HepG2 (cell line): ENCODE measurements around the gene TUBB. TPM values are rescaled to one million over a fixed set of nuclear protein-coding genes. Genes with fewer than 3 reads are reported as not detected.

Experiments used
- ESRRA ChIP-seq: sonication (generic); formaldehyde crosslinking; IDR thresholded peaks from 2 replicates; pipeline ENCODE4 v1.5.1; 2020; ENCODE audit warnings: mild to moderate bottlenecking, low read depth, missing genetic modification reagents
- FOSL1 ChIP-seq: sonication (generic); formaldehyde crosslinking; IDR thresholded peaks from 2 replicates; pipeline ENCODE4 v1.9.0; 2021; ENCODE audit warnings: missing genetic modification reagents, borderline replicate concordance
- MYC ChIP-seq: sonication (generic); formaldehyde crosslinking; IDR thresholded peaks from 2 replicates; pipeline ENCODE4 v1.9.0; 2021; ENCODE audit warnings: missing genetic modification reagents, borderline replicate concordance
- RBFOX2 ChIP-seq: fragments of 200-400 bp; formaldehyde crosslinking; IDR thresholded peaks from 2 replicates; pipeline ENCODE4 v1.6.1; 2017; ENCODE audit warnings: low read depth, mild to moderate bottlenecking, low read length
- ZBTB3 ChIP-seq: sonication (generic); formaldehyde crosslinking; IDR thresholded peaks from 2 replicates; pipeline ENCODE4 v1.4.0; 2020; ENCODE audit warnings: low read depth, mild to moderate bottlenecking, moderate library complexity, missing genetic modification reagents, borderline replicate concordance
- ZFP90 ChIP-seq: sonication (generic); formaldehyde crosslinking; IDR thresholded peaks from 2 replicates; pipeline ENCODE4 v1.8.0; 2022; ENCODE audit warnings: missing genetic modification reagents, mild to moderate bottlenecking, inconsistent platforms, borderline replicate concordance
- ZNF317 ChIP-seq: sonication (generic); formaldehyde crosslinking; IDR thresholded peaks from 2 replicates; pipeline ENCODE4 v1.5.0; 2020; ENCODE audit warnings: mild to moderate bottlenecking, missing genetic modification reagents
- ZNF33B ChIP-seq: sonication (generic); formaldehyde crosslinking; IDR thresholded peaks from 2 replicates; pipeline ENCODE4 v1.5.1; 2020; ENCODE audit warnings: mild to moderate bottlenecking, missing genetic modification reagents
- polyA plus RNA-seq, 8 experiments: library from polyadenylated mRNA; depleted of rRNA in 3 of 8; stranded (reverse) in 7 of 8; unstranded in 1 of 8; fragments of >200 nt; fragmentation: Illumina TruSeq in 4 of 8; extraction: Trizol in 4 of 8; gene quantifications; 2 replicates each; pipeline versions ENCODE4 v1.2.1 to v1.2.3, GENCODE V29; 2011 to 2016; ENCODE audit warnings: low read depth in 4 of 8, missing spikeins in 1 of 8, mixed read lengths in 1 of 8; ENCODE audit not compliant: insufficient read depth in 1 of 8
- total RNA-seq, 5 experiments: library from RNA; depleted of rRNA; stranded (reverse); fragments of >200 nt; fragmentation: Illumina TruSeq; extraction: Trizol; gene quantifications; 2 replicates each; pipeline ENCODE4 v1.2.3, GENCODE V29; 2016; ENCODE audit warnings: low read depth in 1 of 5
- TF ChIP-seq, protein P1 (sequence below), 2 experiments: fragments of 450-650 bp in 1 of 2; sonication (generic) in 1 of 2; formaldehyde crosslinking in 1 of 2; IDR thresholded peaks; 2 replicates each; pipeline versions ENCODE4 v1.6.1 to v1.8.0; 2016 to 2022; ENCODE audit warnings: antibody characterized with exemption in 1 of 2, mild to moderate bottlenecking in 1 of 2, missing genetic modification reagents in 1 of 2
- TF ChIP-seq, protein P2 (sequence below): sonication (generic); formaldehyde crosslinking; IDR thresholded peaks from 2 replicates; pipeline ENCODE4 v1.9.0; 2021; ENCODE audit warnings: missing genetic modification reagents, borderline replicate concordance
- TF ChIP-seq, protein P3 (sequence below): sonication (generic); formaldehyde crosslinking; IDR thresholded peaks from 2 replicates; pipeline ENCODE4 v1.5.1; 2020; ENCODE audit warnings: mild to moderate bottlenecking, missing genetic modification reagents, moderate library complexity
- TF ChIP-seq, protein P4 (sequence below): sonication (generic); formaldehyde crosslinking; IDR thresholded peaks from 2 replicates; pipeline ENCODE4 v1.4.0; 2020; ENCODE audit warnings: missing genetic modification reagents, mild to moderate bottlenecking, borderline replicate concordance

TUBB gene
- total and polyA plus RNA-seq, 2 of the 13 experiments (the other 11 are each of a cell fraction or from before 2014, with no cell fraction given): 911 to 1,163 TPM

DNA sequence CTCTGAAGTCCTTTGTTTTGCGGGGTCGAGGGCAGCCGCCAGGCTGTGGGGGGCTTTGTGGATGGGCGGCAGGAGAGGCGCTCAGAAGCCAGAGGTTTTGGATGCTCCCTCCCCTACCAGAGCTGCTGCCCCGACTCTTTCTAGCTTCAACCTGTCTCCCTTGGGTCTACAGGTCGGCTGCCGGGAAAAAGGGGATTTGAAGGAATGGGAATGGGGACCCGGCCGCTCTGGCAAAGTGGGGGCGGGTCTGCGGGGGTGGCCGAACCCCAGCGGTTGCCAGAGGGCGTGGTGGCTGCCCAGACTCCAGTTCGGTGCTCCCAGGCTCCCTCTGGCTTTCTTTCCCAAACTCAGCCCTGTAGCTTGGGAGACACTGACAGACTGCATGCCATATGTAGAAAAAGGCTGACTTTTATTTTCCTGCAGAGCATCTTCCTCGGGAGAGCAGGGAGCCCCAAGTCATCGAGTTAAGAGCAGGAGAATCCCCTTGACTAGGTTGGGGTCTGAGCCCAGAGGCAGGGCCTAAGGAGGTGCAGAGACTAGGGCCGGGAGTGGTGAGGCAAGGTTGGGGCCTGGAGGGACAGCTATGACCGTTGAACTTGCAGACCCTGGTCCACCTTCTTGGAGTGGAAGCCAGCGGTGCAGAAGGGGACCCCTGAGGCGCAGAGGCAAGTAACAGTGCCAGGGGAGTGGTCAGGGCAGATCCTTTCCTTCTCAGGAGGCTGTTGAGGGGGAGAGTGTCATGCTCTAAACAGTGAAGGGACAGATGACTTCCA is 32.3 kb upstream of the TUBB start (continued):
- TF ChIP-seq, protein P1, sequence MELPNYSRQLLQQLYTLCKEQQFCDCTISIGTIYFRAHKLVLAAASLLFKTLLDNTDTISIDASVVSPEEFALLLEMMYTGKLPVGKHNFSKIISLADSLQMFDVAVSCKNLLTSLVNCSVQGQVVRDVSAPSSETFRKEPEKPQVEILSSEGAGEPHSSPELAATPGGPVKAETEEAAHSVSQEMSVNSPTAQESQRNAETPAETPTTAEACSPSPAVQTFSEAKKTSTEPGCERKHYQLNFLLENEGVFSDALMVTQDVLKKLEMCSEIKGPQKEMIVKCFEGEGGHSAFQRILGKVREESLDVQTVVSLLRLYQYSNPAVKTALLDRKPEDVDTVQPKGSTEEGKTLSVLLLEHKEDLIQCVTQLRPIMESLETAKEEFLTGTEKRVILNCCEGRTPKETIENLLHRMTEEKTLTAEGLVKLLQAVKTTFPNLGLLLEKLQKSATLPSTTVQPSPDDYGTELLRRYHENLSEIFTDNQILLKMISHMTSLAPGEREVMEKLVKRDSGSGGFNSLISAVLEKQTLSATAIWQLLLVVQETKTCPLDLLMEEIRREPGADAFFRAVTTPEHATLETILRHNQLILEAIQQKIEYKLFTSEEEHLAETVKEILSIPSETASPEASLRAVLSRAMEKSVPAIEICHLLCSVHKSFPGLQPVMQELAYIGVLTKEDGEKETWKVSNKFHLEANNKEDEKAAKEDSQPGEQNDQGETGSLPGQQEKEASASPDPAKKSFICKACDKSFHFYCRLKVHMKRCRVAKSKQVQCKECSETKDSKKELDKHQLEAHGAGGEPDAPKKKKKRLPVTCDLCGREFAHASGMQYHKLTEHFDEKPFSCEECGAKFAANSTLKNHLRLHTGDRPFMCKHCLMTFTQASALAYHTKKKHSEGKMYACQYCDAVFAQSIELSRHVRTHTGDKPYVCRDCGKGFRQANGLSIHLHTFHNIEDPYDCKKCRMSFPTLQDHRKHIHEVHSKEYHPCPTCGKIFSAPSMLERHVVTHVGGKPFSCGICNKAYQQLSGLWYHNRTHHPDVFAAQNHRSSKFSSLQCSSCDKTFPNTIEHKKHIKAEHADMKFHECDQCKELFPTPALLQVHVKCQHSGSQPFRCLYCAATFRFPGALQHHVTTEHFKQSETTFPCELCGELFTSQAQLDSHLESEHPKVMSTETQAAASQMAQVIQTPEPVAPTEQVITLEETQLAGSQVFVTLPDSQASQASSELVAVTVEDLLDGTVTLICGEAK (IDR thresholded peaks at IDR 0.05): no peak
- TF ChIP-seq, protein P1 (CRISPR knock-in tag; IDR thresholded peaks at IDR 0.05): no peak
- no peak; the same call in 1 of the 2 replicates for TF ChIP-seq MYC
- no peak for TF ChIP-seq ESRRA (CRISPR knock-in tag)
- peak; percentile 9; the same call in 1 of the 2 replicates for TF ChIP-seq FOSL1
- TF ChIP-seq, protein P2, sequence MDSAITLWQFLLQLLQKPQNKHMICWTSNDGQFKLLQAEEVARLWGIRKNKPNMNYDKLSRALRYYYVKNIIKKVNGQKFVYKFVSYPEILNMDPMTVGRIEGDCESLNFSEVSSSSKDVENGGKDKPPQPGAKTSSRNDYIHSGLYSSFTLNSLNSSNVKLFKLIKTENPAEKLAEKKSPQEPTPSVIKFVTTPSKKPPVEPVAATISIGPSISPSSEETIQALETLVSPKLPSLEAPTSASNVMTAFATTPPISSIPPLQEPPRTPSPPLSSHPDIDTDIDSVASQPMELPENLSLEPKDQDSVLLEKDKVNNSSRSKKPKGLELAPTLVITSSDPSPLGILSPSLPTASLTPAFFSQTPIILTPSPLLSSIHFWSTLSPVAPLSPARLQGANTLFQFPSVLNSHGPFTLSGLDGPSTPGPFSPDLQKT (CRISPR knock-in tag): no peak
- no peak; the same call in 1 of the 2 replicates for TF ChIP-seq RBFOX2
- TF ChIP-seq, protein P3, sequence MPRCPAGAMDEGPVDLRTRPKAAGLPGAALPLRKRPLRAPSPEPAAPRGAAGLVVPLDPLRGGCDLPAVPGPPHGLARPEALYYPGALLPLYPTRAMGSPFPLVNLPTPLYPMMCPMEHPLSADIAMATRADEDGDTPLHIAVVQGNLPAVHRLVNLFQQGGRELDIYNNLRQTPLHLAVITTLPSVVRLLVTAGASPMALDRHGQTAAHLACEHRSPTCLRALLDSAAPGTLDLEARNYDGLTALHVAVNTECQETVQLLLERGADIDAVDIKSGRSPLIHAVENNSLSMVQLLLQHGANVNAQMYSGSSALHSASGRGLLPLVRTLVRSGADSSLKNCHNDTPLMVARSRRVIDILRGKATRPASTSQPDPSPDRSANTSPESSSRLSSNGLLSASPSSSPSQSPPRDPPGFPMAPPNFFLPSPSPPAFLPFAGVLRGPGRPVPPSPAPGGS: no peak
- no peak for TF ChIP-seq ZNF33B
- no peak for TF ChIP-seq ZBTB3
- TF ChIP-seq ZNF317 (CRISPR knock-in tag): no peak
- 0 out of 2 replicates have a peak, but pooled peaks have one; percentile 44 for TF ChIP-seq ZFP90 (CRISPR knock-in tag)
- TF ChIP-seq, protein P4, sequence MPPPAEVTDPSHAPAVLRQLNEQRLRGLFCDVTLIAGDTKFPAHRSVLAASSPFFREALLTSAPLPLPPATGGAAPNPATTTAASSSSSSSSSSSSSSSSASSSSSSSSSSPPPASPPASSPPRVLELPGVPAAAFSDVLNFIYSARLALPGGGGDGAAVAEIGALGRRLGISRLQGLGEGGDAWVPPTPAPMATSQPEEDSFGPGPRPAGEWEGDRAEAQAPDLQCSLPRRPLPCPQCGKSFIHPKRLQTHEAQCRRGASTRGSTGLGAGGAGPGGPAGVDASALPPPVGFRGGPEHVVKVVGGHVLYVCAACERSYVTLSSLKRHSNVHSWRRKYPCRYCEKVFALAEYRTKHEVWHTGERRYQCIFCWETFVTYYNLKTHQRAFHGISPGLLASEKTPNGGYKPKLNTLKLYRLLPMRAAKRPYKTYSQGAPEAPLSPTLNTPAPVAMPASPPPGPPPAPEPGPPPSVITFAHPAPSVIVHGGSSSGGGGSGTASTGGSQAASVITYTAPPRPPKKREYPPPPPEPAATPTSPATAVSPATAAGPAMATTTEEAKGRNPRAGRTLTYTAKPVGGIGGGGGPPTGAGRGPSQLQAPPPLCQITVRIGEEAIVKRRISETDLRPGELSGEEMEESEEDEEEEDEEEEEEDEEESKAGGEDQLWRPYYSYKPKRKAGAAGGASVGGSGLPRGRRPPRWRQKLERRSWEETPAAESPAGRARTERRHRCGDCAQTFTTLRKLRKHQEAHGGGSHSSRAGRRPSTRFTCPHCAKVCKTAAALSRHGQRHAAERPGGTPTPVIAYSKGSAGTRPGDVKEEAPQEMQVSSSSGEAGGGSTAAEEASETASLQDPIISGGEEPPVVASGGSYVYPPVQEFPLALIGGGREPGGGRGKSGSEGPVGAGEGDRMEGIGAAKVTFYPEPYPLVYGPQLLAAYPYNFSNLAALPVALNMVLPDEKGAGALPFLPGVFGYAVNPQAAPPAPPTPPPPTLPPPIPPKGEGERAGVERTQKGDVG: peak; percentile 17; the same call in 1 of the 2 replicates
